Hematopoietic multipotent progenitor cell treated with erythropoietin and hydrocortisone succinate and interleukin-3 and kit ligand, for 17 days (in vitro differentiated cells): ENCODE results near the gene PCK1.
A peak's percentile ranks its signal among the peaks of the same experiment; 100 is the strongest.

Source experiments
- DNase-seq: peaks from one replicate; pipeline ENCODE4 v3.0.0-alpha.2; 2015; ENCODE audit warnings: low spot score

PCK1 gene

GRCh38 chr20:57559658-57560553 lies 1.0 kb upstream of the PCK1 start:
- no peak for DNase-seq

DNA sequence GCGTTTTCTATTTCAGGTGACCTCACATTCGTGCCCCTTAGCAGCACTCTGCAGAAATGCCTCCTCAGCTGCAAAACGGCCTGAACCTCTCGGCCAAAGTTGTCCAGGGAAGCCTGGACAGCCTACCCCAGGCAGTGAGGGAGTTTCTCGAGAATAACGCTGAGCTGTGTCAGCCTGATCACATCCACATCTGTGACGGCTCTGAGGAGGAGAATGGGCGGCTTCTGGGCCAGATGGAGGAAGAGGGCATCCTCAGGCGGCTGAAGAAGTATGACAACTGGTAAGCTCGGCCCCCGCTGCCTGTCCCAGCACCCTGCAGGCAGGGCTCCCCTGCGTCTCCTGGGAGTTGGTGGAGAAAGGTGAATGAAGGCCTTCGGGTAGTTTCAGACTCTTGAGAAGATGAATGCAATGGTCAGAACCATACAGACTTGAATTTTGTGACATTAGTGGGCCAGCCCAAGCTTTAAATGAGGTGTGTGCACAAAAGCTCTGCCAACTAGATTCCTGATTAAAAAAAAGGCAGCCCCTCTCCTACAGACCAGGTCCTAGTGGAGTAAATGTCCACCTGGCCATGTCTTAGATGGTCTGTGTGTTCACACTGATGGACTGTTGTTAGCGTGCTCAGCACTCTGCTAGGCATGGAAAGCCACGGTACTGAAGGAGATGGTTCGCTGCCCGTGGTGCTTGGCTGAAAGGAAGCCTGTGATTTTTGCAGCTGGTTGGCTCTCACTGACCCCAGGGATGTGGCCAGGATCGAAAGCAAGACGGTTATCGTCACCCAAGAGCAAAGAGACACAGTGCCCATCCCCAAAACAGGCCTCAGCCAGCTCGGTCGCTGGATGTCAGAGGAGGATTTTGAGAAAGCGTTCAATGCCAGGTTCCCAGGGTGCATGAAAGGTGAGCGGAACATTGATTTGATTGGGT lies 708 bp downstream of the PCK1 start:
- DNase-seq = no peak

DNA sequence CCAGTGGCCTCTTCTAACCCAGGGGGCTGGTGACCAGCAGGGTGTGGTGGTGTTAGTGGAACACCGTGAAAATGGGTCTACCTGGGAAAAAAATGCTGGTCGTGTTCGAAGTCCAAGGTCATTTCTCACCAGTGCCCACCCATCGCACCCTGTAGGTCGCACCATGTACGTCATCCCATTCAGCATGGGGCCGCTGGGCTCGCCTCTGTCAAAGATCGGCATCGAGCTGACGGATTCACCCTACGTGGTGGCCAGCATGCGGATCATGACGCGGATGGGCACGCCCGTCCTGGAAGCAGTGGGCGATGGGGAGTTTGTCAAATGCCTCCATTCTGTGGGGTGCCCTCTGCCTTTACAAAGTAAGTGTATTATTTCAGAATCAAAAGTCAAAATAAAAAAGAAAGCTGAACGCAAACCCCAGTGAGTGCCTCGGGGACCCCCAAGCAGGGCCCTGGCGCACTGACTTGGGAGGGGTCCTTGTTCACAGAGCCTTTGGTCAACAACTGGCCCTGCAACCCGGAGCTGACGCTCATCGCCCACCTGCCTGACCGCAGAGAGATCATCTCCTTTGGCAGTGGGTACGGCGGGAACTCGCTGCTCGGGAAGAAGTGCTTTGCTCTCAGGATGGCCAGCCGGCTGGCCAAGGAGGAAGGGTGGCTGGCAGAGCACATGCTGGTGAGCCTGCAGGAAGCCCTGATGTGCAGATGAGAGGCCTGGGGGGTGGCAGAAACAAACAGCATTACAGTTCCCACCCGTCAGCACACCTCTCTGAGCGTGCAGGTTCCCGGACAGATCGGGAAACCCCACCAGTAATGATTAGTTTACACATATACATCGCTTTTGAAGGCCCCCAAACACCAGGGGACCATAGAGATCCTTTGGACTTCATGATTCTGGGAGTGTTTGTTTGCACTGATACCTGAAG lies 1.9 kb downstream of the PCK1 start:
- no peak for DNase-seq

DNA sequence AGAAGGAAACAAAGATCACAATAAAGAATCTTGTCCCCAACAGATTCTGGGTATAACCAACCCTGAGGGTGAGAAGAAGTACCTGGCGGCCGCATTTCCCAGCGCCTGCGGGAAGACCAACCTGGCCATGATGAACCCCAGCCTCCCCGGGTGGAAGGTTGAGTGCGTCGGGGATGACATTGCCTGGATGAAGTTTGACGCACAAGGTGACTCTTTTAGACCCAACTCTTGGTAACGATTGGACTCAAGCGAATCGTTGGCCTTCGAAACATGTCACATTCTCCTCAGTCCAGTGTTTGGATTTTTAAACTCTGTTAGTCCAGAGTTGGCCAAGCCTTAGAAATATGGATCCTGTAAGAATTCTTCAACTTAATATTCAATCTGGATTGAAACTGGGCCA lies 2.6 kb downstream of the PCK1 start:
- no peak for DNase-seq

- DNase-seq = no peak
Measured at GRCh38 chr20:57564180-57564802, 3.4 kb downstream of the PCK1 start.

DNA sequence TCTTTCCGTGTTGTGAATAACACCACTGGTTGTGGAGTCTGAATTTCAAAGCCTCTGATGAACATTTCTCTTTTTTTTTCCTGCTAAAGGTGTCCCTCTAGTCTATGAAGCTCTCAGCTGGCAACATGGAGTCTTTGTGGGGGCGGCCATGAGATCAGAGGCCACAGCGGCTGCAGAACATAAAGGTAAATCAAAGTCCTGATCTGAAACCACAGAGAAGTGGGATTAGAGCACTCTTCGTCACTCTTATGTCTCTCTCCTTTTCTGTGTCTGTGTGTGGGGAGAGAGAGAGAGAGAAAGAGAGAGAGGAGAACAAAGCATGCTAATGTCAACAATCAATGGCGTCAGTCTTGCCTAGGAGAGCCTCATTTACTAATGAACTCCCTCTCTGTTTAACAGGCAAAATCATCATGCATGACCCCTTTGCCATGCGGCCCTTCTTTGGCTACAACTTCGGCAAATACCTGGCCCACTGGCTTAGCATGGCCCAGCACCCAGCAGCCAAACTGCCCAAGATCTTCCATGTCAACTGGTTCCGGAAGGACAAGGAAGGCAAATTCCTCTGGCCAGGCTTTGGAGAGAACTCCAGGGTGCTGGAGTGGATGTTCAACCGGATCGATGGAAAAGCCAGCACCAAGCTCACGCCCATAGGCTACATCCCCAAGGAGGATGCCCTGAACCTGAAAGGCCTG lies 4.2 kb downstream of the PCK1 start:
- no peak for DNase-seq

DNA sequence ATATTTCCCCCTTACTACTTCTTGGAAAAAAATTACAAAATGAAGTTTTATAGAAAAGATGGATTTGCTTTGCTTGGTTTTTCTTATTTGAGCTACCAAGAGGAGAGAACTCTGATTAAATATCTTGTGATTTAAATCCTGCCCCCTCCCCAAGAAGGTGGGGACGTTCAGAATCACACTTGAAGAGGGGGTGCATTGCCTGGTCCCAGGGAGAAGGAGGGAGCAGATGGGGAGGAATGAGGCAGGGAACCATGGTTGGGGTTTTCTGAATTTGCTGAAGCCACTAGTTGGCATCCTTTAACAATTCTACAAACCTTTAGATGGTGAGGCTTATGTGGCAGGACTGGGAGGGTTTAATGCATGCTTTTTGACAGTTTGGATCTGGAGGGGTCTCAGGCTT lies 5.5 kb downstream of the PCK1 start:
- DNase-seq = no peak

- no peak for DNase-seq
Measured at GRCh38 chr20:57566803-57567459, 6.0 kb downstream of the PCK1 start.

DNA sequence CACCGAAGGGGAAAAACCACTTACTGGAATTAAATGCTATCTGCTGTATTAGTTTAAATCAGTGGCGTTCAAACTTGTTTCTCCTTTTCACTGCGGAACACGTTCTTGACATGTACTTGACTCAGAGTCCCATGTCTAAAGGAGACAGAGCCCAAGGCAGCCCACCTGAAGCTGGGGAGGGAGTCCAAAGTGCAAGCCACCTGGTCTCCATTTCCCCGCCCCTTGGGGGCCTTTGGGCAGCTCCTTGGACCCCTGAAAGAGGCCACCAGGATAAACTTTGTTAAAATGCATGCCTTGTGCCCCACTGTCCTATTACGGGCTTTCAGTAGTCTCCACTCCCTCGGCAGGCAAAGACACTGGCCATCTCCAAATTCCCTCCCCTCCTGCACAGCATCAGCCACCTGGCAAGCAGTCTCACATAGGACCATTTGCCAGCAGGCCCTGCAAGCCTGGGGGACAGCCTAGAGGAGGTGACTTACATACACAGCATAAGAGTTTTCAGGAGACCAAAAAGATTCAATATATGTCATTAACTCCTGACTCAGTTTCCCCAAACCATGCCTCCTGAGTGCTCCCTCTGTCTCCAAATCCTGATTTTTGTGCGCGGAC lies 6.7 kb downstream of the PCK1 start:
- DNase-seq = no peak

GRCh38 chr20:57568088-57568896 lies 7.4 kb downstream of the PCK1 start:
- no peak for DNase-seq

DNA sequence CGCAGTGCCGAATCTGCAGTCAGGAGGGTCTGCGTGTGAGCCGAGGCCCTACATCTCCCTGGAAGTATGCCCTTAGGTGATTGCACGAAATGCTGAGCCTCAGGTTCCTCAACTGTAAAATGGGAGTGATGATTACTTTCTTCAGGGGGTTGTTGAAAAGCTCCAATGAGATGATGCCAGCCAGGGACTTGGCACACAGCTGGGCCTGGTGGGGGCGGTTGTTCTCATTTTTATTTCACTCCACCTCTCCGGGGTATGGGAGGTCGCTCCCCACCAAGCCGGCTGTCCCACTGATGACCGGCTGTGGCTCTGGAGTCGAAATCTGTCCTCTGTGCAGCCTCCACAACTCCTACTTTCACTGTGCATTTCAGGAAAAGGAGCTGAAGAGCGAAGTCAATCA lies 8.1 kb downstream of the PCK1 start:
- no peak for DNase-seq

DNA sequence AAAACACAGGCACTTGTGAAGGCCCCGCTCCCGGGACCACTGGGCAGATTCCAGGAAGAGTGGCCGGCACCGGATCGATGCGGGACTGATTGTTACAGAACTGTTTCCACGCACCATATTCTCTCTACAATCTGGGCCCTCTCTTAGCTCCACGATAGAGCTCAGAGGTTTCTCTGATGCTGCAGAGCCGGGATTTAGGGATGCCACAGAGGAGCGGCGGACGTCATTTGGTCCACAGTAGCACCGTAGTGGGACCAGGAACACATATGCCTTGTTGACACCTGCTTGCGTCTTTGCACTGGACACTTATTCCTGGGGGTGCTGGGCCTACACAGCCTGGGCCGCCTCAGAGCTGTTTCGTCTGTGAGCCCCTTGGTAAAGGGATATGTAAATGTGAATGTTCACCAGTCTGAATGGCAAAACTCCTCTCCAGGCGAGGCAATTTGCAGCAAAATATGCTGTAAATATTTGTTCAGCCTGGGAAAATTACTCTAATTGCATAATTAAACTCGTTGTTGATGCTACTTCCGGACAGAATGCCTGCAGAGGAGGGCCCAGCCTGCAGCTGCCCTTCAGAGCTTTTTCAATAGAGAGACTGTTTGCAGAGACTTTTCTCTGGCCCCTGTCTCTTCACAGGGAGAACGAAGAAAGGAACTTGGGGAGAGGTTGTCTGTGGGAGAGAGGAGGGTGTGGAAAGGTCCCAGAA lies 9.4 kb downstream of the PCK1 start:
- DNase-seq = no peak

DNA sequence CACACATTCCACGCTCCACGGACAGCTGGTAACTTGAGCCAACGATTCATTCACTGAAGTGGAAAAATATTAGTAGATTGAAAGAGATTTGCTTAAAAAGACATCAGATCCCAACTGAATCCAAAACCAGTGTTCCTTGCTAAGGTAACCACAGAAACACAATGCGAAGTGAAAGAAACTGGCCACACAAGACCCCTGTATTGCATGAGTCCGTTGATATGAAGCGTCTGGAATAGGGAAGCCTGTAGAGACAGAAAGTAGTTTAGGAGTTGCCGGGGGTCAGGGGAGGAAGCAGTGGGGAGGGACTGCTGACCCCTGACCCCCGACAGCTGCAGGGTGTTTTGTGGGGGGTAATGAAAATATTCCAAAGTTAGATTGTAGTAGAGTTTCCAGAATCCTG lies 10.0 kb downstream of the PCK1 start:
- no peak for DNase-seq

GRCh38 chr20:57571782-57572416 lies 11.0 kb downstream of the PCK1 start:
- DNase-seq = no peak

GRCh38 chr20:57573242-57573641 lies 12.3 kb downstream of the PCK1 start:
- no peak for DNase-seq

DNA sequence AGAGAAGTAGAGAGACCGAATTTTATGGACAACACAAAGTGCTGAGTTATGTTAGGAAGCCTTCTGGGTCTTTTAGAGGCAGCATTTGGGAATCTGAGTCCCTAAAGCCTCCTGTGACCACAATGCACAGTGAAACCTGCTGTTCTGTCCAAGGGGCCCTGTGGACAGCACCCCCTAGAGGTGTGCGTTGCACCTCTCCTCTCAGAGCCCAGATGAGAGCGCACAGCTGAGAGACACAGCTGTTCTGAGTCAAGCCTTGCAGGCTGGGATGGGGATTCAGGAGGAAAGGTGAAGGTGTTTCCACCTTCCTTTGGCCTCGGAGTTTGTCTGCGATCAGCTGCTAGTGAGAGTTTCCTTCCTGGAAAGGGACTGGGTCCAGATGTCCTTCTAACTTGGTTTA lies 13.0 kb downstream of the PCK1 start:
- DNase-seq = peak; percentile 25

DNA sequence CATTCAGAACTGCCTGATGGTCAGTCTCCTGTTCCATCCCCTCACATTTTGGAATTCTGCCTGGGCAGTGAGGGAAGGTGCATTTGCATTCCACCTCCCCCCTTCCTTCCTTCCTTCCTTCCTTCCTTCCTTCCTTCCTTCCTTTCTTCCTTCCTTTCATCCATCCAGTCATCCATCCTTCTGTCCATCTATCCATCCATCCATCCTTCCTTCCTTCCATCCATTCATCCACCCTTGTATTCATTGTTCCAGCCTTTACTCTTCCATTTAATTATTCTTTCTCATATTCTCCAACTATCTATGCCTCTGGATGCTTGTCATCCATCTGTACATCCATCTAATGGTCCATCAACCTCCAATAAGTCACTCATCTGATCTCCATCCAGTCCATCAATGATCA lies 14.0 kb downstream of the PCK1 start:
- no peak for DNase-seq

DNA sequence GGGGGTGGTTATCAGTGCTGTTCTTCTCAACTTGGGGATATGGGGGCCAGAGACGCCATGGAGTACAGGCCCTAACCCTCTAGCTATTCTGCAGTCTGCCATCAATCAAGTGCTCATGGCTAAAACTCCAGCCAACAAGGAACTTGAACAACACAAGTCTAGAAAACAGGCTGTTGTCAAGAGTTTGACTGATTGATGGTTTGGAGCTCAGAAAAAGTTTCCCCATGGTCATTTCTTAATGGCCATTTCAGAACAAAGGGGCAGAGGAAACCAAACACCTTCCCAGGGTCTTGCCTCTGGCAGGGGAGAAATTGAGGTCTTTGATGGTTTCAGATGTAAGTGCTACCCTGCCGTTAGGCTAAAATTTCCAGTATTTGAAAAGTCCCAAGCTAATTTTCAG lies 15.1 kb downstream of the PCK1 start:
- DNase-seq = no peak
